PC-9 (cell line): Measurements from ENCODE around the gene EHMT1. TPM values are rescaled to one million over a fixed set of nuclear protein-coding genes. Genes with fewer than 3 reads are reported as not detected.

Experiments
- BruUV-seq: library from RNA; stranded (reverse); fragments of 400-500 nt; replicated peaks from 2 replicates; lab custom pipeline; 2021; lab: Mats Ljungman, UMichigan
- CTCF ChIA-PET: fragments of 300-600 bp; sonication (Branson Sonifier 250); formaldehyde crosslinking; loops from one replicate; lab custom pipeline; 2022; ENCODE audit warnings: antibody characterized with exemption; lab: Charles Lee
- POLR2A ChIA-PET: fragments of 300-600 bp; sonication (Branson Sonifier 250); formaldehyde crosslinking; loops from one replicate; lab custom pipeline; 2022; ENCODE audit warnings: antibody characterized with exemption; ENCODE audit not compliant: unreplicated experiment; lab: Charles Lee
- DNase-seq, 2 experiments: peaks; one replicate each; pipeline versions ENCODE4 v3.0.0 to v3.0.0-alpha.2; 2015 to 2022; ENCODE audit warnings: mixed read lengths in 1 of 2
- H2AFZ ChIP-seq: fragments of 200-600 bp; sonication (generic); 2 replicates; pipeline ENCODE4 v1.8.1; 2017; ENCODE audit warnings: antibody characterized with exemption
- H3F3A ChIP-seq: fragments of 200-600 bp; sonication (generic); 2 replicates; pipeline ENCODE4 v1.8.1; 2017; ENCODE audit warnings: antibody characterized with exemption, mild to moderate bottlenecking, low read depth; ENCODE audit not compliant: insufficient read depth
- H3K27ac ChIP-seq: fragments of 200-600 bp; sonication (generic); 2 replicates; pipeline ENCODE4 v1.6.1; 2016; ENCODE audit warnings: mixed run types
- H3K27me3 ChIP-seq: fragments of 200-600 bp; sonication (generic); 2 replicates; pipeline ENCODE4 v1.6.1; 2016; ENCODE audit warnings: low read depth, mixed run types; ENCODE audit not compliant: insufficient read depth
- H3K36me3 ChIP-seq: fragments of 200-600 bp; sonication (generic); 2 replicates; pipeline ENCODE4 v1.6.1; 2016; ENCODE audit warnings: low read depth, mixed run types
- H3K4me1 ChIP-seq: fragments of 200-600 bp; sonication (generic); replicated peaks from 2 replicates; pipeline ENCODE4 v1.6.1; 2016; ENCODE audit warnings: mixed run types; ENCODE audit not compliant: insufficient read depth
- H3K4me2 ChIP-seq: fragments of 200-600 bp; sonication (generic); 2 replicates; pipeline ENCODE4 v1.6.1; 2017; ENCODE audit warnings: mixed run types
- H3K4me3 ChIP-seq: fragments of 200-600 bp; sonication (generic); 2 replicates; pipeline ENCODE4 v1.6.1; 2016; ENCODE audit warnings: mixed run types
- H3K79me2 ChIP-seq: fragments of 200-600 bp; sonication (generic); 2 replicates; pipeline ENCODE4 v1.6.1; 2017; ENCODE audit warnings: low read depth, mixed run types
- H3K9me2 ChIP-seq: fragments of 200-600 bp; sonication (generic); 2 replicates; pipeline ENCODE4 v1.8.1; 2017; ENCODE audit warnings: mild to moderate bottlenecking; ENCODE audit not compliant: insufficient read depth
- H3K9me3 ChIP-seq: fragments of 200-600 bp; sonication (generic); 2 replicates; pipeline ENCODE4 v1.8.1; 2016; ENCODE audit warnings: low read depth; ENCODE audit not compliant: insufficient read depth
- H4K20me1 ChIP-seq: fragments of 200-600 bp; sonication (generic); 2 replicates; pipeline ENCODE4 v1.8.1; 2017; ENCODE audit not compliant: insufficient read depth
- EZH2 ChIP-seq: fragments of 200-600 bp; sonication (generic); IDR thresholded peaks from 2 replicates; pipeline ENCODE4 v1.8.0; 2017; ENCODE audit warnings: antibody characterized with exemption, low read depth
- intact Hi-C: fragments of 100-400 bp; cut with micrococcal nuclease; formaldehyde crosslinking; loops from one replicate; pipeline ENCODE4 v1.10.0; 2022; ENCODE audit not compliant: unreplicated experiment
- total RNA-seq: library from RNA; stranded (reverse); gene quantifications from 2 replicates; pipeline ENCODE4 v1.2.3, GENCODE V29; 2021
- TF ChIP-seq, protein P1 (sequence below): fragments of 200-600 bp; sonication (generic); conservative IDR thresholded peaks from 2 replicates; pipeline ENCODE4 v1.6.1; 2017; ENCODE audit warnings: mixed run types, antibody characterized with exemption, mild to moderate bottlenecking, moderate library complexity

Gene EHMT1
- total RNA-seq, 1 experiment from 2014 or later: 116 TPM

DNA sequence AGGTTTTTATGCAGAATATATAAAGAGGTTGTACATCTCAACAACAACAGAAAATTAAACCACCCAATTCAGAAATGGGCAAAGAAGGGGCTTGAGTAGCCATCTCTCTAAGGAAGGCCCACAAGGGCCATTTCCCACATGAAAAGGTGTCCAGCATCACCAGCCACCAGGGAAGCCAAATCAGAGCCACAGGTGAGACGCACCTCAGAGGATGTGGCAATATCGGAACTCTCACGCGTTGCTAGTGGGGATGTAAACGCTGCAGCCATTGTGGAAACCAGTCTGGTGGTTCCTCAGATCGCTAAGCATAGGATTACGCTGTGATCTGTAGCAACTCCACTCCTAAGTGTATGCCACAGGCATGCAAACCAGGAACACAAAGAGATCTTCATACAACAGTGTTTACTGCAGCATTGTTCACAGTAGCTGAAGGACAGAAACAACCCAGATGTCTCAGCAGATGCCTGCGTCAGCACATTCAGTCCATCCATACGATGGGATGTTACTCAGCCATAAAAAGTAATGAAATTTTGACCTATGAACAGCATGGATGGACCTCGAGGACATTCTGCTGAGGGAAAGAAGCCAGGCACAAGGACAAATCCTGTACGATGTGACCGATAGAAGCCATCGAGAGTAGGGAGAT lies 174.5 kb downstream of the EHMT1 start:
- H3K79me2 ChIP-seq: no peaks in the 10 kb centered on the region
- H3K27me3 ChIP-seq: no peaks in the 10 kb centered on the region
- H3K36me3 ChIP-seq: peaks cover 5% of the 10 kb centered on the region; the same call in 1 of the 2 replicates
- H3K4me1 ChIP-seq: no peaks in the 10 kb centered on the region
- H3K4me3 ChIP-seq: no peak overlapping the region
- no peak overlapping the region for H3K27ac ChIP-seq
- no peaks in the 10 kb centered on the region for H4K20me1 ChIP-seq
- no peaks in the 10 kb centered on the region for H3F3A ChIP-seq
- no peaks in the 10 kb centered on the region for H3K9me2 ChIP-seq
- CTCF ChIA-PET: no interaction called here
- TF ChIP-seq, protein P1, sequence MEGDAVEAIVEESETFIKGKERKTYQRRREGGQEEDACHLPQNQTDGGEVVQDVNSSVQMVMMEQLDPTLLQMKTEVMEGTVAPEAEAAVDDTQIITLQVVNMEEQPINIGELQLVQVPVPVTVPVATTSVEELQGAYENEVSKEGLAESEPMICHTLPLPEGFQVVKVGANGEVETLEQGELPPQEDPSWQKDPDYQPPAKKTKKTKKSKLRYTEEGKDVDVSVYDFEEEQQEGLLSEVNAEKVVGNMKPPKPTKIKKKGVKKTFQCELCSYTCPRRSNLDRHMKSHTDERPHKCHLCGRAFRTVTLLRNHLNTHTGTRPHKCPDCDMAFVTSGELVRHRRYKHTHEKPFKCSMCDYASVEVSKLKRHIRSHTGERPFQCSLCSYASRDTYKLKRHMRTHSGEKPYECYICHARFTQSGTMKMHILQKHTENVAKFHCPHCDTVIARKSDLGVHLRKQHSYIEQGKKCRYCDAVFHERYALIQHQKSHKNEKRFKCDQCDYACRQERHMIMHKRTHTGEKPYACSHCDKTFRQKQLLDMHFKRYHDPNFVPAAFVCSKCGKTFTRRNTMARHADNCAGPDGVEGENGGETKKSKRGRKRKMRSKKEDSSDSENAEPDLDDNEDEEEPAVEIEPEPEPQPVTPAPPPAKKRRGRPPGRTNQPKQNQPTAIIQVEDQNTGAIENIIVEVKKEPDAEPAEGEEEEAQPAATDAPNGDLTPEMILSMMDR: no peak
- no peak for TF ChIP-seq EZH2
- H3K9me3 ChIP-seq: no peaks in the 10 kb centered on the region
- H3K4me2 ChIP-seq: no peak overlapping the region
- intact Hi-C loops: no loop called here
- BruUV-seq: no TSS peak
- H2AFZ ChIP-seq: no peak overlapping the region
- no peak for DNase-seq
- POLR2A ChIA-PET: no interaction called here

DNA sequence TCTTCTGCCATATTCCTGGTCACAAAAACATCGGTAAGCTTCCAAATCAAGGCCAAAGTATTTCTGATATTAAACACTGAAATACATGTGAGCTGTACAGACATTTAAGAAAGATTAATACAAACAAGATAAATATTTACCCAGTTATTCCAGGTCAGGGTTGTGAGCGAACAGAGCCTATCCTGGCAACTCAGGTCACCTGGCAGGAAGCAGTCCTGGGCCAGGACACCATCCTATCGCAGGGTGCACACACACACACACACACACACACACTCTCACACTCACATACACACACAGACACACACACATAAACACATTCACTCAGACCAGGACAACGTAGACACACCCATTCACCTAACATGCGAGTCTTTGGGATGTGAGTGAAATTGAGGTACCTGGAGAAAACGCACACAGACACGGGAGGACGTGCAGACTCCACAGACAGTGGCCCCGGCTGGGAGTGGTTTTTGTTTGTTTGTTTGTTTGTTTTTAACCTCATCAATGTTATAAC lies 176.4 kb downstream of the EHMT1 start:
- no TSS peak for BruUV-seq

DNA sequence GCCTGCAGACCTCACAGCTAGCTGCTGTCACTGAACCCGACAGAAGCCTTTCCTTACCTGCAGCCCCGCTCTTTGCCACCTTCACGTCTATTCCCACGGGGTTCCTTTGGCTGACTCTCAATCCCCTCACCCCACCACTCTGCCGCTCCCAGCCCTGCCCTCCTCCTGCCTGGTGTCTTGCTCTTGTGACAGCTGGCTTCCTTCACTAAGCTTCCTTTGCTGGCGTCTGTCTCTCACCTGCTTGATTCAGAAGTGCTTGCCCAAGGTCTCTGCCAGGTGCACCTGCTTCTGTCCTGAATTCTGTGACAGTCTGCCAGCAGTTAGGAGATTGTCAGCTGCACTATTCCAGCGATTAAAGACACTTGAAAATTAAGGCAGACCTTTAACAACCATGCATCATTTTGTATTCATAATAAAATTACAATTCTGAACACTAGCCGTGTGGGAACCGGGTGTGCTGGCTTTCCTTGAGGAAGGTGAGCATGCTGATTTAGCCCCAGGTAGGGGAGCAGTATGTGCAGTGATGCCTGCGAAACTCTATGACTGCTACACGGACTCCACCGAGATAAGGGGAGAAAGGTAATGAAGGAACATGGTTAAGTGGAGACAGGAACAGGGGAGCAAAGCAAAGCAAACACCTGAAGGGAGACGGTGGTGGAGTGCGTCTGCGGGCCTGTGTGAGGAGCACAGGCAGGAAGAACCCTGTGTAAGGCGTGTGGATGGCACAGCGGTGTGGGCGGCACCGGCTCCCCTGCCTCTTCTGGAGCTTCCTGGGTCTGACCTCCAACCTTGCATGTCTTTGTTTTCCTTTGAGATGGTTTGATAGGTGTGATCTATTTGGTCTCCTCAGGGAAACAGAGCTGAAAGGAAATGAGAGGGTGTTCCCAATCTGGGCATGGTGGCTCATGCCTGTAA lies 178.7 kb downstream of the EHMT1 start:
- ChIA-PET POLR2A (no interaction called here), CTCF (no interaction called here)
- no peaks in the 10 kb centered on the region for H3K27me3 ChIP-seq
- H2AFZ ChIP-seq: no peak overlapping the region
- no peaks in the 10 kb centered on the region for H3K79me2 ChIP-seq
- H3K9me2 ChIP-seq: no peaks in the 10 kb centered on the region
- no peak overlapping the region for H3K4me3 ChIP-seq
- H3F3A ChIP-seq: no peaks in the 10 kb centered on the region
- H3K27ac ChIP-seq: no peak overlapping the region
- DNase-seq: no peak
- no peaks in the 10 kb centered on the region for H3K4me1 ChIP-seq
- no peaks in the 10 kb centered on the region for H4K20me1 ChIP-seq
- TF ChIP-seq EZH2: no peak
- TF ChIP-seq, protein P1: no peak
- intact Hi-C loops: no loop called here
- no peak overlapping the region for H3K4me2 ChIP-seq
- no TSS peak for BruUV-seq
- no peaks in the 10 kb centered on the region for H3K36me3 ChIP-seq
- no peaks in the 10 kb centered on the region for H3K9me3 ChIP-seq

More for the DNA sequence above, 176.4 kb downstream of the EHMT1 start:
- DNase-seq: no peak
- H3K27me3 ChIP-seq: no peaks in the 10 kb centered on the region
- no peaks in the 10 kb centered on the region for H3K9me3 ChIP-seq
- ChIA-PET CTCF (no interaction called here), POLR2A (no interaction called here)
- H3K36me3 ChIP-seq: peaks cover 5% of the 10 kb centered on the region; the same call in 1 of the 2 replicates
- TF ChIP-seq, protein P1: no peak
- TF ChIP-seq EZH2: no peak
- H3K4me1 ChIP-seq: no peaks in the 10 kb centered on the region
- no peaks in the 10 kb centered on the region for H3K79me2 ChIP-seq
- H4K20me1 ChIP-seq: no peaks in the 10 kb centered on the region
- no peak overlapping the region for H3K27ac ChIP-seq
- no peaks in the 10 kb centered on the region for H3K9me2 ChIP-seq
- H3K4me2 ChIP-seq: no peak overlapping the region
- no peak overlapping the region for H2AFZ ChIP-seq
- intact Hi-C loops: no loop called here
- H3K4me3 ChIP-seq: no peak overlapping the region
- no peaks in the 10 kb centered on the region for H3F3A ChIP-seq
